Coronary artery (tissue), 2 donors: ENCODE measurements around the gene RHBDD3.

ENCODE experiments used
- DNase-seq: peaks from one replicate; pipeline ENCODE4 v3.0.0-alpha.2; 2017; ENCODE audit warnings: low spot score
- H3K27ac ChIP-seq, 2 donors: fragments of 200-600 bp; sonication (generic); one replicate each; pipeline ENCODE4 v1.5.1; 2016 to 2019
- H3K4me3 ChIP-seq: fragments of 200-600 bp; sonication (generic); 2 replicates; pipeline ENCODE4 v1.5.1; 2016; ENCODE audit warnings: mild to moderate bottlenecking, moderate library complexity
- TF ChIP-seq, protein P1 (sequence below): fragments of 200-600 bp; sonication (generic); IDR thresholded peaks from one replicate; pipeline ENCODE4 v1.5.1; 2019; ENCODE audit warnings: antibody characterized with exemption

Gene RHBDD3

DNA sequence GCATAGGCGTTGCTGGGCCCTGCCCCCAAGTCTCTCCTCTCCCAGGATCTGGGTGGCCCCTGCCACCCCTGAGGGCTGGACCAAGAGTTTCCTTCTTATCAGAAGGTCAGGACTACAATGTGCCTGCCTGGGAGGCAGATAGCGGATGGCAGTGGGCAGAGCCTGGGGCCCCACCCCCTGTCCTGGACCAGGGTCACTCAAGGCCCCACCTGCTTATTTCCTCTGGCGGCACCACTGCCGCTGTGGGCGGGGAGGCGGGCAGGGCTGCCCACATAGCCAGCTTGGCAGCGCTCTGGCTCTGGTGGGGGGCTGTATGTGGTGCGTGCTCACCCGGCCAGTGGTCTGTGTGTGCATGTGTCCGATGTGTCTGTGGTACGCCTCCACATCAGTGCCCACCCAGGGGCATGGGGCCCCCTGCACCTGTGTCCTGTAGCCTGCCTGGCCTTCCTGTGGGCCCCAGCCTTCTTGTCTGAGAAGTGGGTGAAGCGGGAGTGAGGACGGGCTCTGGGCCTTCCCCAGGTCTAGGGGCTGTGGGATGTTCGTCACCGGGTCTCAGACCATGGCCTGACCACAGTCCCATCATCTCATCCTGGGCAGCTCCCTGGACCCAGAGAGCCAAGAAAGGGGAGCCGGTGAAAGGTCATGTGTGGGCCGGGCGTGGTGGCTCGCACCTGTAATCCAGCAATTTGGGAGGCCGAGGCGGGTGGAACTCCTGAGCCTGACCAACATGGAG is 41.7 kb upstream of the RHBDD3 start:
- peak; percentile 83 for DNase-seq
- peak overlapping the region; percentile 80 to 95 for H3K27ac ChIP-seq
- peak overlapping the region; percentile 98 for H3K4me3 ChIP-seq

DNA sequence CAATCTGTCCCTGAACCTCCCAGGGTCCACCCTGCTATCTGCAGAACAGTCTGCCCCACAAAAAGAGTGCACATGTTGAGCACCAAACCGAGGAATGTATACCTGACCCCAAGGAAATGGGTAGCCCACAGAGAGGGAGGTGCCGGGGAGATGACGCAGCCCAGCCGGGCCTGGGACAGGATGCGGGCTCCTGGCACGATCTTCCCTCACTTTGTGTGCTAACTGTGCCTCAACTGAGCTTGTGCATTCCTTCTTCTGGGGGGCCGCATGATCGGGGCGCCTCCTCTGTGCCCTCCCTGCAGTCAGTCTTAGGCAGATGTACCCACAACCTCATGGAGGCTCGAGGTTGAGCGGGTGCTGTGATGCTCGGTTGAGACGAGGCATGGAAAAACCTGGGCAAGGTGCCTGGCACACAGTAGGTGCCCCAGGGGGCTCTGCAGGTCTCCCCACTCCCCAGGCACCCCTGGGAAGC is 41.0 kb upstream of the RHBDD3 start:
- peak; percentile 76 for DNase-seq
- peak overlapping the region; percentile 98 for H3K4me3 ChIP-seq
- TF ChIP-seq, protein P1, sequence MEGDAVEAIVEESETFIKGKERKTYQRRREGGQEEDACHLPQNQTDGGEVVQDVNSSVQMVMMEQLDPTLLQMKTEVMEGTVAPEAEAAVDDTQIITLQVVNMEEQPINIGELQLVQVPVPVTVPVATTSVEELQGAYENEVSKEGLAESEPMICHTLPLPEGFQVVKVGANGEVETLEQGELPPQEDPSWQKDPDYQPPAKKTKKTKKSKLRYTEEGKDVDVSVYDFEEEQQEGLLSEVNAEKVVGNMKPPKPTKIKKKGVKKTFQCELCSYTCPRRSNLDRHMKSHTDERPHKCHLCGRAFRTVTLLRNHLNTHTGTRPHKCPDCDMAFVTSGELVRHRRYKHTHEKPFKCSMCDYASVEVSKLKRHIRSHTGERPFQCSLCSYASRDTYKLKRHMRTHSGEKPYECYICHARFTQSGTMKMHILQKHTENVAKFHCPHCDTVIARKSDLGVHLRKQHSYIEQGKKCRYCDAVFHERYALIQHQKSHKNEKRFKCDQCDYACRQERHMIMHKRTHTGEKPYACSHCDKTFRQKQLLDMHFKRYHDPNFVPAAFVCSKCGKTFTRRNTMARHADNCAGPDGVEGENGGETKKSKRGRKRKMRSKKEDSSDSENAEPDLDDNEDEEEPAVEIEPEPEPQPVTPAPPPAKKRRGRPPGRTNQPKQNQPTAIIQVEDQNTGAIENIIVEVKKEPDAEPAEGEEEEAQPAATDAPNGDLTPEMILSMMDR, result no peak
- peak overlapping the region; percentile 80 to 95 for H3K27ac ChIP-seq

More for the DNA sequence above, 41.7 kb upstream of the RHBDD3 start:
- TF ChIP-seq, protein P1, result no peak

DNA sequence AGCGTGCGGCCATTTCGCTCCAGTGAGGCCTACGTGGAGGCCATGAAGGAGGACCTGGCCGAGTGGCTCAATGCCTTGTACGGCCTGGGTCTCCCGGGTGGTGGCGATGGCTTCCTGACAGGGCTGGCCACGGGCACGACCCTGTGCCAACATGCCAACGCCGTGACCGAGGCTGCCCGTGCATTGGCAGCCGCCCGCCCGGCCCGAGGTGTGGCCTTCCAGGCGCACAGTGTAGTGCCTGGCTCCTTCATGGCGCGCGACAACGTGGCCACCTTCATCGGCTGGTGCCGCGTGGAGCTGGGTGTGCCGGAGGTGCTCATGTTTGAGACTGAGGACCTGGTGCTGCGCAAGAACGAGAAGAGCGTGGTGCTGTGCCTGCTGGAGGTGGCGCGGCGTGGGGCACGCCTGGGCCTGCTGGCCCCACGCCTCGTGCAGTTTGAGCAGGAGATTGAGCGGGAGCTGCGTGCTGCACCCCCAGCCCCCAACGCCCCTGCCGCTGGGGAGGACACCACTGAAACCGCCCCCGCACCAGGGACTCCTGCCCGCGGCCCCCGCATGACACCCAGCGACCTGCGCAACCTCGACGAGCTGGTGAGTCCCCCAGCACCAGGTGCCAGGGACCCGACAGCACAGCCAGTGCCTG is 40.5 kb upstream of the RHBDD3 start:
- peak overlapping the region; percentile 80 to 95 for H3K27ac ChIP-seq
- peak; percentile 78 for DNase-seq
- TF ChIP-seq, protein P1, result no peak
- H3K4me3 ChIP-seq, result peak overlapping the region; percentile 98

DNA sequence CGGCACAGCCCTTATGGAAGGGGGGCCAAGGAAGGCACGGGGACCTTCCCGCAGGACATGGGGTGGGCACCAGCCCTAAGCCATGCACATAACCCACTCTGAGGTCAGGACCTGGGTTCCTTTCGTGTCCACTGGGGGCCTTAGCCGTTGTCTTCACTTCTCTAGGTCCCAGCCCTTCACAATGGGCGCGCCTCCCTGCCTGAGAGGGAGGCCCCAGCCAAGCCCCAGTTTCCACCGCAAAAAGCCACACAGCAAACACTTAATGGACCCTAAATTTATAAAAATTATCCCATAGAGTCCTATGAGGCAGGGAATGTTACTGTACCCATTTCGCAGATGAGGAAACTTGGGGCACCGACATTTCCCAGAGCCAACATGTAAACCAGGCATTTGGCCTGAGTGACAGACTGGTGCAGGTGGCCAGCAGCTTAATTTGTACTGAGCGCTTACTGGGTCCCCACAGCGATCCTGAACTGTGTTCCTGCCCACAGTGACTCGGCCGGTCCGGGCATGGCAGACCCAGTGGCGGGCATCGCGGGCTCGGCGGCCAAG is 39.9 kb upstream of the RHBDD3 start:
- peak overlapping the region; percentile 80 to 95 for H3K27ac ChIP-seq
- no peak for DNase-seq
- TF ChIP-seq, protein P1, result no peak
- H3K4me3 ChIP-seq, result peak overlapping the region; percentile 98

DNA sequence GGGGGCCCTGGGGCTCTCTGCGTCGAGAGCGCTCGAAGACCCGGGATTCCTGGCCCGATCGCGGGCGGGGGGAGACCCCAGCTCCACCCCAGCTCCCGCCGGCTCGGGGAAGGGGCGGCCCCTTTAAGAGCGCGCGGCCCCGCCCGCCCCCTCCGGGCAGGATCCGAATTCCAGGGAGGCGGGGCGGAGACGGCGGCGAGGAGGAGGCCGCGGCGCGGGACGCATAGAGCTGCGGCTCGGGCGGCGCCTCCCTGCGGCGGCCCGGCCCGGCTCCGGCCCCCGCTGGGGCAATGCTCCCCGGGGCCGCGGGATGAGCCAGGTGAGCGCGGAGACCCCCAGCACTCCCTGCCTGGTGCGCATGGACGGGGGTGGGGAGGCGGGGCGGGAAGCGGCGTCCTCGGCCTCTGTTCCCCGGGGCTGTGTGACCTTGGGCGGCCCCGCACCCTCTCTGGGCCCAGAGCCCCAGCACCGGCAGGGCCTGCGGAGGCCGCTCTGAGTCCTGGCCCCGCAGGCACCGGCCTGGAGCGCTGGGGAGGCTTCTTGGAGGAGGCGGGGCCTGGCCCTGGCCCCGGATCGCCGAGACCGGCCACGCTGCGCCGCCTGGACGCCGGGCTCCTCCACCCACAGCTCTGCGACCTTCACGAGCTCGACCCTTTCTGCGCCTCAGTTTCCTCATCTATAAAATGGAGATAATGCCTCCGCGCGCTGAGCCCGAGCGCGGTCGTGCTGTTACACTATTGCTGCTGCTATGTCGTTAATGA is 39.2 kb upstream of the RHBDD3 start:
- H3K27ac ChIP-seq, result peak overlapping the region; percentile 80 to 95
- peak; percentile 73 for DNase-seq
- peak overlapping the region; percentile 98 for H3K4me3 ChIP-seq
- TF ChIP-seq, protein P1, result no peak

DNA sequence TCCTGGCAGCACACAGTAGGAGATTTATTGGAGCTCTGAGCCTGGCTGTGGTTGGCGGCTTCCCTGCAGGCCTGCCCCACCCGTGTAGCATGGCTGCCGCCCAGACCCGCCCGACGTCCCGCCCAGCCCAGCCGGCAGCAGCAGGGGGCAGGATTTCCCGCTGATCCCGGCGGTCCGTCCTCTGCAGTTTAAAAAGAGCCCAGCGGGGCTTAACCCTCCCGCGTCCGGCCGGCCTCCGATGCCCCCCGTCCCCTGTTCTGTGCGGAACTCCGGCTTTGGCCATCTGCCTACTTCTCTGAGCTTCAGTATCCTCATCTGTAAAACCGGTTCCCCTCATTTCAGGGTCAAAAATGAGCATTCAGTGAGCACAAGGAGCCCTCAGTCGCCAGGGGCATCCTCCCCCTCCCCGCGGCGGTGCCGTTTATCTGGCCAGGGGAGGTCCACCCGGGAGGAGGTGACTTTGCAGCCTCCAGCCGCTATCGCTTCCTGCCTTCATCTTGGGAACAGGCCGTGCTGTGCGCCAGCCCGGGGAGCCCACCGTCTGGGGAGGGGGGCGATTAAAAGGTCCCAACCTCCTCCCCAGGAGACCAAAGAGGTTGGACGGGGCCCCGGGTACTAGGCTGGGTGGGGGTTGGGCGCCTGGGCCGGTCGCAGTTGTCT is 38.5 kb upstream of the RHBDD3 start, which contains the start of gene GAS2L1:
Gene GAS2L1, plus strand, starts transcription at position 476 of the 660 bp plus-strand sequence. CDS start 1,456 bp downstream, outside the sequence.
- TF ChIP-seq, protein P1, result peak; percentile 57
- H3K4me3 ChIP-seq, result peak within 1 kb of the TSS; percentile 98
- DNase-seq, result peak; percentile 91
- H3K27ac ChIP-seq, result peak within 1 kb of the TSS; percentile 80 to 95
